Upper lobe of right lung (tissue), 1 donor: ENCODE data around the gene DDX55. TPM values are rescaled to one million over a fixed set of nuclear protein-coding genes. Genes with fewer than 3 reads are reported as not detected.
"Not testable (repeated sequence)": the region's sequence is repeated elsewhere in the genome, so short reads cannot be mapped to it uniquely, and the experiment has no call there.

Experiments used
- ATAC-seq: fragments of 200-7000 bp; cut with Tn5 transposase; one replicate; pipeline ENCODE4 v1.9.1; 2020; ENCODE audit warnings: mild to moderate bottlenecking, moderate library complexity
- DNase-seq: peaks from one replicate; pipeline ENCODE4 v3.0.0-alpha.2; 2020
- H3K27ac ChIP-seq: fragments of 200-600 bp; one replicate; pipeline ENCODE4 v1.8.0; 2022
- H3K27me3 ChIP-seq: fragments of 200-600 bp; one replicate; pipeline ENCODE4 v1.8.0; 2022; ENCODE audit warnings: mild to moderate bottlenecking
- H3K36me3 ChIP-seq: fragments of 200-600 bp; one replicate; pipeline ENCODE4 v1.8.0; 2022
- H3K4me1 ChIP-seq: fragments of 200-600 bp; one replicate; pipeline ENCODE4 v1.8.0; 2022
- H3K4me3 ChIP-seq: fragments of 200-600 bp; one replicate; pipeline ENCODE4 v1.8.0; 2022; ENCODE audit warnings: mild to moderate bottlenecking
- H3K9me3 ChIP-seq: fragments of 200-600 bp; one replicate; pipeline ENCODE4 v1.8.0; 2022
- intact Hi-C: fragments of 100-400 bp; cut with DNase I; formaldehyde crosslinking; loops from one replicate; pipeline ENCODE4 v1.11.0; 2022
- total RNA-seq: library from RNA; stranded (reverse); fragmentation: NEBNext Ultra II Directional; extraction: Animal tissue kit (Norgen Biotek cat#: 25700); gene quantifications from one replicate; pipeline ENCODE4 v1.2.1, GENCODE V29; 2021
- TF ChIP-seq, protein P1 (sequence below): fragments of 200-600 bp; IDR thresholded peaks from one replicate; pipeline ENCODE4 v1.8.0; 2022; ENCODE audit warnings: antibody characterized with exemption
- donor health status: DM: no; HTN: yes; CAD: no; lungs with severe emphysema.

The DDX55 gene
- total RNA-seq, 1 donor from 2014 or later = 20.2 TPM

- no peak overlapping the region for H3K27ac ChIP-seq
- no peaks in the 10 kb centered on the region for H3K27me3 ChIP-seq
- intact Hi-C loops = no loop called here
- ATAC-seq = no peak
- no peaks in the 10 kb centered on the region for H3K36me3 ChIP-seq
- no peaks in the 10 kb centered on the region for H3K9me3 ChIP-seq
- H3K4me1 ChIP-seq = no peaks in the 10 kb centered on the region
- no peak overlapping the region for H3K4me3 ChIP-seq
- TF ChIP-seq, protein P1, sequence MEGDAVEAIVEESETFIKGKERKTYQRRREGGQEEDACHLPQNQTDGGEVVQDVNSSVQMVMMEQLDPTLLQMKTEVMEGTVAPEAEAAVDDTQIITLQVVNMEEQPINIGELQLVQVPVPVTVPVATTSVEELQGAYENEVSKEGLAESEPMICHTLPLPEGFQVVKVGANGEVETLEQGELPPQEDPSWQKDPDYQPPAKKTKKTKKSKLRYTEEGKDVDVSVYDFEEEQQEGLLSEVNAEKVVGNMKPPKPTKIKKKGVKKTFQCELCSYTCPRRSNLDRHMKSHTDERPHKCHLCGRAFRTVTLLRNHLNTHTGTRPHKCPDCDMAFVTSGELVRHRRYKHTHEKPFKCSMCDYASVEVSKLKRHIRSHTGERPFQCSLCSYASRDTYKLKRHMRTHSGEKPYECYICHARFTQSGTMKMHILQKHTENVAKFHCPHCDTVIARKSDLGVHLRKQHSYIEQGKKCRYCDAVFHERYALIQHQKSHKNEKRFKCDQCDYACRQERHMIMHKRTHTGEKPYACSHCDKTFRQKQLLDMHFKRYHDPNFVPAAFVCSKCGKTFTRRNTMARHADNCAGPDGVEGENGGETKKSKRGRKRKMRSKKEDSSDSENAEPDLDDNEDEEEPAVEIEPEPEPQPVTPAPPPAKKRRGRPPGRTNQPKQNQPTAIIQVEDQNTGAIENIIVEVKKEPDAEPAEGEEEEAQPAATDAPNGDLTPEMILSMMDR = no peak
- DNase-seq = no peak
Measured at GRCh38 chr12:123572391-123572790, 29.5 kb upstream of the DDX55 start.

DNA sequence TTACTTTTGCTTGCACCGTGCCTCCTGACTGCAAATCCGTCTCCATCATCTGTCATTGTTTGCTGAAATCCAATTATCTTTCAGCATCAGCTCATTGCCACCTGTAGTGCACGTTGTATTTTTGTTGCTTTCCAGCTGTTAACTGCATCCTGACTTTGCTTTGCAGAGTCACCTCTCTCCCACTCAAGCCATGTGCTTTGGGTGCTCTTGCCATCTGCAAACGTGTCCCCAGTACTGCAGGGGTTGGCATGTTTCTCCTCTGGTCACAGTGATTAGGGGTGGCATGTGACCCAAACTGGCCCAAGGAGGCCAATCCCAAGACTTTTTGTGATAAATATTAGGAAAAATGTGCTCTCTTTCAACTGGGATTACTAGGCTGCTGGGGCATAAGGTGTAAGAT is 28.0 kb upstream of the DDX55 start:
- Histone ChIP-seq H3K4me1 (no peaks in the 10 kb centered on the region), H3K27me3 (no peaks in the 10 kb centered on the region), H3K27ac (no peak overlapping the region), H3K9me3 (no peaks in the 10 kb centered on the region), H3K36me3 (no peaks in the 10 kb centered on the region), H3K4me3 (no peak overlapping the region)
- TF ChIP-seq, protein P1 = no peak
- intact Hi-C loops = no loop called here
- no peak for ATAC-seq
- no peak for DNase-seq

GRCh38 chr12:123576611-123577010 is 25.3 kb upstream of the DDX55 start:
- H3K9me3 ChIP-seq = no peaks in the 10 kb centered on the region
- intact Hi-C loops = no loop called here
- TF ChIP-seq, protein P1 = no peak
- H3K4me3 ChIP-seq = no peak overlapping the region
- H3K27me3 ChIP-seq = no peaks in the 10 kb centered on the region
- H3K4me1 ChIP-seq = no peaks in the 10 kb centered on the region
- ATAC-seq (no peak), DNase-seq (no peak)
- no peaks in the 10 kb centered on the region for H3K36me3 ChIP-seq
- H3K27ac ChIP-seq = no peak overlapping the region

DNA sequence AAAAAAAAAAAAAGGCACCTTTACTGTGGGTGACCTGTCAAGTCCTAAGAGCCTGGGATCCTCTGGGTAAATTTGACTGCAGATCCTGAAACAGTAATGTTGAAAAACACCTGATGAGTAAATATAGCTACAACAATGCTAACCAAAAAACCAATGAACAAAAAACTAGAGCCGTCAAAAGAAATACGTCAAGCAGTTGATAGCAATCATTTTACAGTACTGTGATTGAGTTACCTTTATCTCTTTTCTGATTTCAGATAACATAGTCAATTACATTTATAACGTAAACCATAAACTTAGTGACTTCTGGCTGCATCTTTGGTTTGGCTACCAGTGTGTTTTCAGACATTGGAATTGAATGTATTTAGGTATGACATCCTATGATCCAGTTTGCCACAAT is 23.7 kb upstream of the DDX55 start:
- Histone ChIP-seq H3K27ac (no peak overlapping the region), H3K9me3 (no peaks in the 10 kb centered on the region), H3K4me3 (no peak overlapping the region), H3K27me3 (no peaks in the 10 kb centered on the region), H3K36me3 (no peaks in the 10 kb centered on the region), H3K4me1 (peaks cover 14% of the 10 kb centered on the region)
- TF ChIP-seq, protein P1 = no peak
- ATAC-seq (no peak), DNase-seq (no peak)
- intact Hi-C loops = no loop called here

- H3K4me1 ChIP-seq = peaks cover 16% of the 10 kb centered on the region
- H3K4me3 ChIP-seq, DNase-seq, H3K27ac ChIP-seq, ATAC-seq, H3K36me3 ChIP-seq, H3K27me3 ChIP-seq, intact Hi-C loops, H3K9me3 ChIP-seq: not testable (repeated sequence)
Measured at GRCh38 chr12:123578829-123579228, 23.1 kb upstream of the DDX55 start.

DNA sequence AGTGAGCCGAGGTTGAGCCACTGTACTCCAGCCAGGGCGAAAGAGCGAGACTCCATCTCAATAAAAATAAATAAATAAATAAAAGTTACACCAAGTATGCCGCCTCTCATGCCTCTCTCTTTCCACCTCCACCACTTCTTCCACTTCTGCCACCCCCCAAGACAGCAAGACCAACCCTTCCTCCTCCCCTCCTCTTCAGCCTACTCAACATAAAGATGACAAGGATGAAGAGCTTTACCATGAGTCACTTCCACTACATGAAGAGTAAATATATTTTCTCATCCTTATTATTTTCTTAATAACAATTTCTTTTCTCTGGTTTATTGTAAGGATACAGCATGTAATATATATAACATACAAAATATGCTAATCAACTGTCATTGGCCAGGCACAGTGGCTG is 21.1 kb upstream of the DDX55 start:
- H3K27ac ChIP-seq = no peak overlapping the region
- ATAC-seq = no peak

More for the DNA sequence above, 21.1 kb upstream of the DDX55 start:
- H3K4me3 ChIP-seq = no peak overlapping the region
- H3K9me3 ChIP-seq = no peaks in the 10 kb centered on the region
- TF ChIP-seq, protein P1 = no peak
- peaks cover 24% of the 10 kb centered on the region for H3K4me1 ChIP-seq
- no peak for DNase-seq
- no peaks in the 10 kb centered on the region for H3K27me3 ChIP-seq
- intact Hi-C loops = no loop called here
- no peaks in the 10 kb centered on the region for H3K36me3 ChIP-seq
